Gastroesophageal sphincter (tissue), 3 donors: ENCODE results near the gene TULP4.

Source experiments
- EP300 ChIP-seq: sonication (generic); formaldehyde crosslinking; IDR thresholded peaks from one replicate; pipeline ENCODE4 v1.6.1; 2017; ENCODE audit warnings: antibody characterized with exemption, mild to moderate bottlenecking
- POLR2A ChIP-seq, 2 donors: fragments of 450-650 bp; IDR thresholded peaks; one replicate each; pipeline ENCODE4 v1.6.1; 2017; ENCODE audit warnings: antibody characterized with exemption in 2 of 2, mild to moderate bottlenecking in 2 of 2, moderate library complexity in 1 of 2
- POLR2AphosphoS5 ChIP-seq: sonication (generic); formaldehyde crosslinking; IDR thresholded peaks from one replicate; pipeline ENCODE4 v1.6.1; 2017; ENCODE audit warnings: antibody characterized with exemption
- TF ChIP-seq, protein P1 (sequence below), 4 experiments: fragments of 200-600 bp in 2 of 4; fragments of 450-650 bp in 2 of 4; sonication (generic) in 1 of 4; IDR thresholded peaks; one replicate each; pipeline ENCODE4 v1.5.1; 2017 to 2019; ENCODE audit warnings: antibody characterized with exemption in 4 of 4, mild to moderate bottlenecking in 2 of 4, moderate library complexity in 2 of 4

DNA sequence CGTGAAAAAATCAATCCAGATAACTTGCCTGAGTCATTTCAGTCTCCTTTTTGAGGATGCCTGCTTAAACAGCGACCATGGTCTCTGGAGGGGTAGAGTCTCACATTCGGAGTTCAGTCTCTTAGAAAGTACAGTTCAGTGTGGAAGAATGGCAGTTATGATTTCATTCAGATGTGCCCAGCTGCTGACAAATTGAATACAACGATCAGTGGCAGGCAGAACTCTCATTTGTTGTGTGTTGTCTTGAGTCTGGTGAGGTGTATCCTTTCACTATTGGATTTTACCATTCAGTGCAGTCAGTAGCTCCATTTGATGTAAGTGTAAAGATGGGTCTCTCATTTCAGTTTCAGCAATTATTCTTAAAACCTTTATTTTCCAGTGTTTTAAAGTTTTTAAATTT is 639 bp upstream of the TULP4 start:
- no peak for TF ChIP-seq POLR2A (IDR thresholded peaks at IDR 0.05)
- TF ChIP-seq, protein P1, sequence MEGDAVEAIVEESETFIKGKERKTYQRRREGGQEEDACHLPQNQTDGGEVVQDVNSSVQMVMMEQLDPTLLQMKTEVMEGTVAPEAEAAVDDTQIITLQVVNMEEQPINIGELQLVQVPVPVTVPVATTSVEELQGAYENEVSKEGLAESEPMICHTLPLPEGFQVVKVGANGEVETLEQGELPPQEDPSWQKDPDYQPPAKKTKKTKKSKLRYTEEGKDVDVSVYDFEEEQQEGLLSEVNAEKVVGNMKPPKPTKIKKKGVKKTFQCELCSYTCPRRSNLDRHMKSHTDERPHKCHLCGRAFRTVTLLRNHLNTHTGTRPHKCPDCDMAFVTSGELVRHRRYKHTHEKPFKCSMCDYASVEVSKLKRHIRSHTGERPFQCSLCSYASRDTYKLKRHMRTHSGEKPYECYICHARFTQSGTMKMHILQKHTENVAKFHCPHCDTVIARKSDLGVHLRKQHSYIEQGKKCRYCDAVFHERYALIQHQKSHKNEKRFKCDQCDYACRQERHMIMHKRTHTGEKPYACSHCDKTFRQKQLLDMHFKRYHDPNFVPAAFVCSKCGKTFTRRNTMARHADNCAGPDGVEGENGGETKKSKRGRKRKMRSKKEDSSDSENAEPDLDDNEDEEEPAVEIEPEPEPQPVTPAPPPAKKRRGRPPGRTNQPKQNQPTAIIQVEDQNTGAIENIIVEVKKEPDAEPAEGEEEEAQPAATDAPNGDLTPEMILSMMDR (IDR thresholded peaks at IDR 0.05): no peak
- no peak for TF ChIP-seq POLR2AphosphoS5
- no peak for TF ChIP-seq EP300
